22Rv1 (cell line): Measurements from ENCODE around the gene SMTNL2.
A peak's percentile ranks its signal among the peaks of the same experiment; 100 is the strongest.
"Not testable (repeated sequence)": the region's sequence is repeated elsewhere in the genome, so short reads cannot be mapped to it uniquely, and the experiment has no call there.

Source experiments
- CTCF ChIP-seq: fragments of 450-650 bp; IDR thresholded peaks from 2 replicates; pipeline ENCODE4 v1.5.1; 2017; ENCODE audit warnings: mild to moderate bottlenecking
- ZFX ChIP-seq: fragments of 450-650 bp; IDR thresholded peaks from 2 replicates; pipeline ENCODE4 v1.6.1; 2017; ENCODE audit warnings: antibody characterized with exemption, borderline replicate concordance

- TF ChIP-seq CTCF: peak; percentile 26
- not testable (repeated sequence) for TF ChIP-seq ZFX
Measured at GRCh38 chr17:4639301-4640059, 55.2 kb downstream of the SMTNL2 start.
